PC-9 (cell line): ENCODE measurements around the gene FAM25G. TPM values are rescaled to one million over a fixed set of nuclear protein-coding genes. Genes with fewer than 3 reads are reported as not detected.

ENCODE experiments used
- BruUV-seq: library from RNA; stranded (reverse); fragments of 400-500 nt; replicated peaks from 2 replicates; lab custom pipeline; 2021; lab: Mats Ljungman, UMichigan
- CTCF ChIA-PET: fragments of 300-600 bp; sonication (Branson Sonifier 250); formaldehyde crosslinking; loops from one replicate; lab custom pipeline; 2022; ENCODE audit warnings: antibody characterized with exemption; lab: Charles Lee
- POLR2A ChIA-PET: fragments of 300-600 bp; sonication (Branson Sonifier 250); formaldehyde crosslinking; loops from one replicate; lab custom pipeline; 2022; ENCODE audit warnings: antibody characterized with exemption; ENCODE audit not compliant: unreplicated experiment; lab: Charles Lee
- DNase-seq, 2 experiments: peaks; one replicate each; pipeline versions ENCODE4 v3.0.0 to v3.0.0-alpha.2; 2015 to 2022; ENCODE audit warnings: mixed read lengths in 1 of 2
- H2AFZ ChIP-seq: fragments of 200-600 bp; sonication (generic); 2 replicates; pipeline ENCODE4 v1.8.1; 2017; ENCODE audit warnings: antibody characterized with exemption
- H3F3A ChIP-seq: fragments of 200-600 bp; sonication (generic); 2 replicates; pipeline ENCODE4 v1.8.1; 2017; ENCODE audit warnings: antibody characterized with exemption, mild to moderate bottlenecking, low read depth; ENCODE audit not compliant: insufficient read depth
- H3K27ac ChIP-seq: fragments of 200-600 bp; sonication (generic); 2 replicates; pipeline ENCODE4 v1.6.1; 2016; ENCODE audit warnings: mixed run types
- H3K27me3 ChIP-seq: fragments of 200-600 bp; sonication (generic); 2 replicates; pipeline ENCODE4 v1.6.1; 2016; ENCODE audit warnings: low read depth, mixed run types; ENCODE audit not compliant: insufficient read depth
- H3K36me3 ChIP-seq: fragments of 200-600 bp; sonication (generic); 2 replicates; pipeline ENCODE4 v1.6.1; 2016; ENCODE audit warnings: low read depth, mixed run types
- H3K4me1 ChIP-seq: fragments of 200-600 bp; sonication (generic); replicated peaks from 2 replicates; pipeline ENCODE4 v1.6.1; 2016; ENCODE audit warnings: mixed run types; ENCODE audit not compliant: insufficient read depth
- H3K4me2 ChIP-seq: fragments of 200-600 bp; sonication (generic); 2 replicates; pipeline ENCODE4 v1.6.1; 2017; ENCODE audit warnings: mixed run types
- H3K4me3 ChIP-seq: fragments of 200-600 bp; sonication (generic); 2 replicates; pipeline ENCODE4 v1.6.1; 2016; ENCODE audit warnings: mixed run types
- H3K79me2 ChIP-seq: fragments of 200-600 bp; sonication (generic); 2 replicates; pipeline ENCODE4 v1.6.1; 2017; ENCODE audit warnings: low read depth, mixed run types
- H3K9me2 ChIP-seq: fragments of 200-600 bp; sonication (generic); 2 replicates; pipeline ENCODE4 v1.8.1; 2017; ENCODE audit warnings: mild to moderate bottlenecking; ENCODE audit not compliant: insufficient read depth
- H3K9me3 ChIP-seq: fragments of 200-600 bp; sonication (generic); 2 replicates; pipeline ENCODE4 v1.8.1; 2016; ENCODE audit warnings: low read depth; ENCODE audit not compliant: insufficient read depth
- H4K20me1 ChIP-seq: fragments of 200-600 bp; sonication (generic); 2 replicates; pipeline ENCODE4 v1.8.1; 2017; ENCODE audit not compliant: insufficient read depth
- CTCF ChIP-seq: fragments of 200-600 bp; sonication (generic); conservative IDR thresholded peaks from 2 replicates; pipeline ENCODE4 v1.6.1; 2017; ENCODE audit warnings: mixed run types, antibody characterized with exemption, mild to moderate bottlenecking, moderate library complexity
- EZH2 ChIP-seq: fragments of 200-600 bp; sonication (generic); IDR thresholded peaks from 2 replicates; pipeline ENCODE4 v1.8.0; 2017; ENCODE audit warnings: antibody characterized with exemption, low read depth
- intact Hi-C: fragments of 100-400 bp; cut with micrococcal nuclease; formaldehyde crosslinking; loops from one replicate; pipeline ENCODE4 v1.10.0; 2022; ENCODE audit not compliant: unreplicated experiment
- total RNA-seq: library from RNA; stranded (reverse); gene quantifications from 2 replicates; pipeline ENCODE4 v1.2.3, GENCODE V29; 2021

Gene FAM25G
- total RNA-seq, 1 experiment from 2014 or later, result 3.2 TPM

GRCh38 chr10:47458466-47459154 is 32.9 kb downstream of the FAM25G start:
- Histone ChIP-seq H4K20me1 (no peaks in the 10 kb centered on the region), H3K4me3 (no peak overlapping the region), H3K36me3 (no peaks in the 10 kb centered on the region), H3K9me2 (no peaks in the 10 kb centered on the region), H3F3A (no peaks in the 10 kb centered on the region; the same call in 1 of the 2 replicates), H3K9me3 (no peaks in the 10 kb centered on the region), H3K27me3 (no peaks in the 10 kb centered on the region), H3K4me2 (peak overlapping the region; percentile 42), H3K27ac (peak overlapping the region; percentile 72), H3K4me1 (peaks cover 33% of the 10 kb centered on the region), H2AFZ (no peak overlapping the region), H3K79me2 (no peaks in the 10 kb centered on the region)
- POLR2A ChIA-PET, result interaction anchor here (0.6 kb wide), 2 partner anchors 46 to 94 kb away, joined by 8 to 9 read pairs; no protein-coding TSS in a partner anchor
- intact Hi-C loops, result no loop called here
- BruUV-seq, result no TSS peak
- no peak for TF ChIP-seq EZH2
- peak; percentile 45 for TF ChIP-seq CTCF
- CTCF ChIA-PET, result interaction anchor here (0.7 kb wide), 1 partner anchor 874 kb away, joined by 17 read pairs; no protein-coding TSS in a partner anchor
- peak; percentile 39 to 92 for DNase-seq

- H3K4me2 ChIP-seq, result peak overlapping the region; percentile 42
- H3K36me3 ChIP-seq, result no peaks in the 10 kb centered on the region
- H3K27ac ChIP-seq, result peak overlapping the region; percentile 34
- no peaks in the 10 kb centered on the region for H3K9me2 ChIP-seq
- peaks cover 28% of the 10 kb centered on the region for H3K4me1 ChIP-seq
- CTCF ChIA-PET, result no interaction called here
- H4K20me1 ChIP-seq, result no peaks in the 10 kb centered on the region
- H3F3A ChIP-seq, result no peaks in the 10 kb centered on the region; the same call in 1 of the 2 replicates
- H3K4me3 ChIP-seq, result no peak overlapping the region
- TF ChIP-seq CTCF (no peak), EZH2 (no peak)
- intact Hi-C loops, result no loop called here
- POLR2A ChIA-PET, result no interaction called here
- H3K27me3 ChIP-seq, result no peaks in the 10 kb centered on the region
- DNase-seq, result no peak
- no peaks in the 10 kb centered on the region for H3K9me3 ChIP-seq
- no TSS peak for BruUV-seq
- no peak overlapping the region for H2AFZ ChIP-seq
- no peaks in the 10 kb centered on the region for H3K79me2 ChIP-seq
Observed at GRCh38 chr10:47457826-47458225, 33.7 kb downstream of the FAM25G start.

GRCh38 chr10:47457528-47457820 is 34.0 kb downstream of the FAM25G start:
- ChIA-PET POLR2A (no interaction called here), CTCF (no interaction called here)
- no peaks in the 10 kb centered on the region for H3K79me2 ChIP-seq
- H2AFZ ChIP-seq, result no peak overlapping the region
- peaks cover 28% of the 10 kb centered on the region for H3K4me1 ChIP-seq
- no peak overlapping the region for H3K4me2 ChIP-seq
- no peak overlapping the region for H3K27ac ChIP-seq
- no peaks in the 10 kb centered on the region for H3K9me2 ChIP-seq
- H4K20me1 ChIP-seq, result no peaks in the 10 kb centered on the region
- intact Hi-C loops, result no loop called here
- no peaks in the 10 kb centered on the region for H3K36me3 ChIP-seq
- no peak overlapping the region for H3K4me3 ChIP-seq
- no peaks in the 10 kb centered on the region for H3K27me3 ChIP-seq
- H3F3A ChIP-seq, result no peaks in the 10 kb centered on the region; the same call in 1 of the 2 replicates
- no peak for DNase-seq
- BruUV-seq, result no TSS peak
- TF ChIP-seq CTCF (no peak), EZH2 (no peak)
- no peaks in the 10 kb centered on the region for H3K9me3 ChIP-seq
